Osteoblast (primary cell): ENCODE measurements around the gene EFNB1. TPM values are rescaled to one million over a fixed set of nuclear protein-coding genes. Genes with fewer than 3 reads are reported as not detected.

ENCODE experiments used
- DNase-seq: peaks from one replicate; pipeline ENCODE4 v3.0.0; 2011; ENCODE audit warnings: low spot score, mixed read lengths; ENCODE audit not compliant: insufficient read length; ENCODE audit errors: missing footprints
- H2AFZ ChIP-seq: 2 replicates; pipeline ENCODE4 v1.6.0; 2011; ENCODE audit warnings: mild to moderate bottlenecking, low read length
- H3K27ac ChIP-seq: 2 replicates; pipeline ENCODE4 v1.5.1; 2011; ENCODE audit warnings: mild to moderate bottlenecking, low read depth, low read length, moderate library complexity
- H3K27me3 ChIP-seq: 2 replicates; pipeline ENCODE4 v1.6.0; 2012; ENCODE audit warnings: mild to moderate bottlenecking, control low read depth, inconsistent platforms, low read length, moderate library complexity; ENCODE audit not compliant: insufficient read depth
- H3K36me3 ChIP-seq: 2 replicates; pipeline ENCODE4 v1.5.1; 2011; ENCODE audit warnings: mild to moderate bottlenecking, low read length, control low read depth, moderate library complexity; ENCODE audit not compliant: insufficient read depth
- H3K4me1 ChIP-seq: 2 replicates; pipeline ENCODE4 v1.5.1; 2011; ENCODE audit warnings: mild to moderate bottlenecking, low read length, control low read depth, moderate library complexity; ENCODE audit not compliant: insufficient read depth
- H3K4me2 ChIP-seq: 2 replicates; pipeline ENCODE4 v1.6.0; 2011; ENCODE audit warnings: mild to moderate bottlenecking, low read length; ENCODE audit not compliant: insufficient read depth
- H3K4me3 ChIP-seq: fragments of 200-600 bp; sonication (generic); 3 replicates; pipeline ENCODE4 v1.5.1; 2012; ENCODE audit warnings: mild to moderate bottlenecking, low read length, inconsistent platforms; ENCODE audit not compliant: insufficient read depth
- H3K79me2 ChIP-seq: 2 replicates; pipeline ENCODE4 v1.6.0; 2012; ENCODE audit warnings: mild to moderate bottlenecking, low read length, control low read depth, inconsistent platforms; ENCODE audit not compliant: insufficient read depth
- H3K9me3 ChIP-seq: 2 replicates; pipeline ENCODE4 v1.5.1; 2011; ENCODE audit warnings: low read depth, low read length, control low read depth
- H4K20me1 ChIP-seq: 2 replicates; pipeline ENCODE4 v1.6.0; 2012; ENCODE audit warnings: mild to moderate bottlenecking, low read length, control low read depth; ENCODE audit not compliant: insufficient read depth
- total RNA-seq: library from RNA; depleted of rRNA; stranded (reverse); fragments of >200 nt; gene quantifications from 2 replicates; pipeline ENCODE4 v1.2.3, GENCODE V29; 2012
- TF ChIP-seq, protein P1 (sequence below): IDR thresholded peaks from 2 replicates; pipeline ENCODE4 v1.5.1; 2011; ENCODE audit warnings: mild to moderate bottlenecking, low read depth, low read length, moderate library complexity; ENCODE audit errors: extremely low read depth

EFNB1 gene
- total RNA-seq, 1 donor: 34.7 TPM

DNA sequence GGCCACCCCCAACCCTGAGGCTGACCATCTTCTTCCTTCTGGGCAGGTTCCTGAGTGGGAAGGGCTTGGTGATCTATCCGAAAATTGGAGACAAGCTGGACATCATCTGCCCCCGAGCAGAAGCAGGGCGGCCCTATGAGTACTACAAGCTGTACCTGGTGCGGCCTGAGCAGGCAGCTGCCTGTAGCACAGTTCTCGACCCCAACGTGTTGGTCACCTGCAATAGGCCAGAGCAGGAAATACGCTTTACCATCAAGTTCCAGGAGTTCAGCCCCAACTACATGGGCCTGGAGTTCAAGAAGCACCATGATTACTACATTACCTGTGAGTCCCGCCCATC, 9.7 kb downstream of the EFNB1 start:
- no peak overlapping the region for H3K4me3 ChIP-seq
- peaks cover 40% of the 10 kb centered on the region for H4K20me1 ChIP-seq
- peaks cover 4% of the 10 kb centered on the region for H3K36me3 ChIP-seq
- no peak overlapping the region for H3K27ac ChIP-seq
- no peak overlapping the region for H3K4me2 ChIP-seq
- peak; percentile 75 for DNase-seq
- H3K79me2 ChIP-seq: peaks cover 20% of the 10 kb centered on the region
- H3K27me3 ChIP-seq: peaks cover 8% of the 10 kb centered on the region
- H2AFZ ChIP-seq: no peak overlapping the region
- H3K4me1 ChIP-seq: no peaks in the 10 kb centered on the region
- H3K9me3 ChIP-seq: no peaks in the 10 kb centered on the region
- TF ChIP-seq, protein P1, sequence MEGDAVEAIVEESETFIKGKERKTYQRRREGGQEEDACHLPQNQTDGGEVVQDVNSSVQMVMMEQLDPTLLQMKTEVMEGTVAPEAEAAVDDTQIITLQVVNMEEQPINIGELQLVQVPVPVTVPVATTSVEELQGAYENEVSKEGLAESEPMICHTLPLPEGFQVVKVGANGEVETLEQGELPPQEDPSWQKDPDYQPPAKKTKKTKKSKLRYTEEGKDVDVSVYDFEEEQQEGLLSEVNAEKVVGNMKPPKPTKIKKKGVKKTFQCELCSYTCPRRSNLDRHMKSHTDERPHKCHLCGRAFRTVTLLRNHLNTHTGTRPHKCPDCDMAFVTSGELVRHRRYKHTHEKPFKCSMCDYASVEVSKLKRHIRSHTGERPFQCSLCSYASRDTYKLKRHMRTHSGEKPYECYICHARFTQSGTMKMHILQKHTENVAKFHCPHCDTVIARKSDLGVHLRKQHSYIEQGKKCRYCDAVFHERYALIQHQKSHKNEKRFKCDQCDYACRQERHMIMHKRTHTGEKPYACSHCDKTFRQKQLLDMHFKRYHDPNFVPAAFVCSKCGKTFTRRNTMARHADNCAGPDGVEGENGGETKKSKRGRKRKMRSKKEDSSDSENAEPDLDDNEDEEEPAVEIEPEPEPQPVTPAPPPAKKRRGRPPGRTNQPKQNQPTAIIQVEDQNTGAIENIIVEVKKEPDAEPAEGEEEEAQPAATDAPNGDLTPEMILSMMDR: no peak

DNA sequence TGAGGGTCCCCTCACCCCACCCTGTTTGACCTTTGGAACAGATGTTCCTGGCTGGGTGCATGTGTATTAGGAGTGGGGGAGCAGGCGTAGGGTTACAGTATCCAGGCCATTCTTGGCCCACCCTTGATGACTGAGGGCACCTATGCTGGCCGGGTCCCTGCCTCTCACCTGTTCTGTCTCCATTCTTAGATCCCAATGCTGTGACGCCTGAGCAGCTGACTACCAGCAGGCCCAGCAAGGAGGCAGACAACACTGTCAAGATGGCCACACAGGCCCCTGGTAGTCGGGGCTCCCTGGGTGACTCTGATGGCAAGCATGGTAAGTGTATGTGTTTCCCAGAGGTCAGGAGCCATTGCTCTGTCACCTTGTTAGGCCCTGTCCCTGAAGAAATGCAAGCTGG, 10.9 kb downstream of the EFNB1 start:
- DNase-seq: peak; percentile 50
- H3K27me3 ChIP-seq: peaks cover 8% of the 10 kb centered on the region
- TF ChIP-seq, protein P1: no peak
- no peak overlapping the region for H3K4me3 ChIP-seq
- H2AFZ ChIP-seq: no peak overlapping the region
- H4K20me1 ChIP-seq: peaks cover 32% of the 10 kb centered on the region
- no peak overlapping the region for H3K4me2 ChIP-seq
- H3K27ac ChIP-seq: no peak overlapping the region
- peaks cover 4% of the 10 kb centered on the region for H3K36me3 ChIP-seq
- H3K79me2 ChIP-seq: peaks cover 13% of the 10 kb centered on the region
- H3K4me1 ChIP-seq: no peaks in the 10 kb centered on the region
- no peaks in the 10 kb centered on the region for H3K9me3 ChIP-seq

DNA sequence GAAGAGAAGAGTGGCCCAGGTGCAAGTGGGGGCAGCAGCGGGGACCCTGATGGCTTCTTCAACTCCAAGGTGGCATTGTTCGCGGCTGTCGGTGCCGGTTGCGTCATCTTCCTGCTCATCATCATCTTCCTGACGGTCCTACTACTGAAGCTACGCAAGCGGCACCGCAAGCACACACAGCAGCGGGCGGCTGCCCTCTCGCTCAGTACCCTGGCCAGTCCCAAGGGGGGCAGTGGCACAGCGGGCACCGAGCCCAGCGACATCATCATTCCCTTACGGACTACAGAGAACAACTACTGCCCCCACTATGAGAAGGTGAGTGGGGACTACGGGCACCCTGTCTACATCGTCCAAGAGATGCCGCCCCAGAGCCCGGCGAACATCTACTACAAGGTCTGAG, 11.4 kb downstream of the EFNB1 start:
- Histone ChIP-seq H3K4me3 (no peak overlapping the region), H3K4me1 (no peaks in the 10 kb centered on the region), H2AFZ (no peak overlapping the region), H4K20me1 (peaks cover 32% of the 10 kb centered on the region), H3K79me2 (peaks cover 13% of the 10 kb centered on the region), H3K27ac (no peak overlapping the region), H3K36me3 (peaks cover 4% of the 10 kb centered on the region), H3K27me3 (peaks cover 8% of the 10 kb centered on the region), H3K9me3 (no peaks in the 10 kb centered on the region), H3K4me2 (no peak overlapping the region)
- peak; percentile 57 for DNase-seq
- TF ChIP-seq, protein P1: no peak

DNA sequence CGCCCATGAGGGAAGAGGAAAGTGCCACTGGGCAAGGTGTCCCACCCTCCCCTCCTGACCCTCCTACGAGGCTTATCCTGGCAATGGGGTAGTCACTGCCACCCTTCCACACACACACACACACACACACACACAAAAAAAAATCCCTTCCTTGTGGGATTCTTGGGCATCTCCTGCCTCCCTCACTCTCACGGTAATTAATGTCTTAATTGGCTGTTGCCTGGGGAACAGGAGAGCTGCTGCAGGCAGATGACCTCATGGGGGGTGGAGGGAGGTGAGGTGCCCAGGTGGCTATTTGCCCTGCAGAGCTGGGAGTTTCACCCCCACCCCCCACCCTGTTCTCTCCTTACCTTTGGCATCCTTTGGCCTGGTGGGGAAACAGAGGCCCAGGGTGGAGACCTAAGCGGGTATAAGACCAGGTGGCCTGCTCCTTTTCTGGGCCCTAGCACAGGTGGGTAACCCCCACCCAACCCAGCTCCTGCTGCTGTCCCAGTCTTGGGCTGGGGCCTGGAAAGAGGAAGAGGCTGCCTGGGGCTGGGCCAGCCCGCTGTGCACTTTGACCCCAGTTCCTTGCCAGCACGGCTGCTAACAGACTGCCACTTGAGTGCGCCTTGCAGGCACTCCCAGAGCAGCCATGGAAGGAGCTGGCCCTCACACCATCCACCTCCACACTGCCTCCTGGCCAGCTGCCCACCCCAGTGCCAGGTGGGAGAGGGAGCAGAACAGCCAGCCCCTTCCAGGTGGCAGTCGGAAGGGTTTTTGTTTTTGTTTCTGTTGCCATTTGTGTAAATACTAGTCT, 12.6 kb downstream of the EFNB1 start:
- H3K4me2 ChIP-seq: no peak overlapping the region
- no peaks in the 10 kb centered on the region for H3K4me1 ChIP-seq
- no peak overlapping the region for H3K4me3 ChIP-seq
- peaks cover 4% of the 10 kb centered on the region for H3K36me3 ChIP-seq
- peaks cover 1% of the 10 kb centered on the region for H3K27me3 ChIP-seq
- peaks cover 25% of the 10 kb centered on the region for H4K20me1 ChIP-seq
- peak; percentile 52 for DNase-seq
- no peaks in the 10 kb centered on the region for H3K9me3 ChIP-seq
- peaks cover 10% of the 10 kb centered on the region for H3K79me2 ChIP-seq
- H3K27ac ChIP-seq: no peak overlapping the region
- TF ChIP-seq, protein P1: no peak
- no peak overlapping the region for H2AFZ ChIP-seq
